HG02798 (cell line): Measurements from ENCODE around the gene MXRA8.
A peak's percentile ranks its signal among the peaks of the same experiment; 100 is the strongest.
"Not testable (repeated sequence)": the region's sequence is repeated elsewhere in the genome, so short reads cannot be mapped to it uniquely, and the experiment has no call there.

Source experiments
- ATAC-seq: cut with Tn5 transposase; IDR thresholded peaks from one replicate; pipeline ENCODE4 v1.9.1; 2021; ENCODE audit warnings: mild to moderate bottlenecking; ENCODE audit not compliant: unreplicated experiment, poor library complexity

Gene MXRA8

DNA sequence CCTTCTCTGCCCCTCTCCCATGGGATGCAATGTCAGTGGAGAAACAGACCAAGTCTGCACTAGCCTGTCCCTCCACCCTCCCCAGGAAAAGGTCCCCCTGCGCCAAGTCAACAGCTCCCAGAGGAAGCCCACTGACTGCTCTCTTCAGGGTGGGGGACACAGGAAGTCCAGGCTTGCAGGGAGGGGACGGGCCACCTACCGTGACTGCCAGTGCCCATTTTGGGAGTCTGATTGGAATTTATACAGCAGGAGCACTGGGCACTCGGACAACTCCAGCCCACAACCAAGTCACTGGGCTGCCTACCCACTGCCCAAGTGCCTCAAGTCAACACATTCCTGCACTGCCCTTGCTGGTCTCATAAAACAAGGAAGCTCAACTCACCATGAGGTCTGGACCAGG, 34.7 kb upstream of the MXRA8 start:
- ATAC-seq, result no peak

DNA sequence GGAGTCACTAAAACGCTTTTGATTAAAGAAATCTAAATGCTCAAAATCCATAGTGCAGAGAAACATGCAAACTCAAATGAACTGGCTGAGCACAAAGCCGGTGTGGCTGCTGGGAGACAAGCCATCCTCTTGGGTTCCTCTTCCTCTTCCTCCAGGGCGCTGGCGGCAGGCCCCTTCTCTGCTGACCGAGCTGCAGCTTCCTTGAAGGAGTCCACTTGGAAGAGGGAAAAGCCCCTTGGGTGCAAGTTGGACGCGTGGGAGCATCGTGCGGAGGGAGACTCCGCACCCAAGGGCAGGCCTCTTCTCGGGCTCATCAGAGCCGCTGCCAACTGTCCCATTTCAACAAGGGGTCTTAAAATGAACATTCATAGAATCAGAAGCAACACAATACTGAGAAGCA, 32.9 kb upstream of the MXRA8 start:
- no peak for ATAC-seq

DNA sequence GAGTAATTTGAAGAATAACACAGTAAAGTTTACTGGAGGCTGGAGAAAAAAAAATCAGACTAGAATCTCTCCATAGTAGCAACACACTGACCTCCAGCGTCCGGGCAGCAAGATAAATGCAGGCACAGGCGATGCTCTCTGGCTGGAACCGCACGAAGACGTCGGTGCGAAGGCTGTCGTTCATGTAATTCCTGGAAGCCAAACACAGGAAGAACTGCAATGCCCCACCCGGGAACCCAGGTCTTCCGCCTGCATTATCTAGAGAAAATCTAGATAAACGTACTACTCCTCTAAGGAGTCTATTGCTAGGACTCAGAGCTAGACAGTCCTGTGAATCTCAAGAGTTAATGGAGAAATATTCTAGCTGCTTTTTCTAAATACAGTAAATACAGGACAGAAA, 32.3 kb upstream of the MXRA8 start:
- ATAC-seq, result no peak

GRCh38 chr1:1388078-1388472, 29.7 kb upstream of the MXRA8 start:
- no peak for ATAC-seq

GRCh38 chr1:1387098-1388077, 29.0 kb upstream of the MXRA8 start:
- no peak for ATAC-seq

DNA sequence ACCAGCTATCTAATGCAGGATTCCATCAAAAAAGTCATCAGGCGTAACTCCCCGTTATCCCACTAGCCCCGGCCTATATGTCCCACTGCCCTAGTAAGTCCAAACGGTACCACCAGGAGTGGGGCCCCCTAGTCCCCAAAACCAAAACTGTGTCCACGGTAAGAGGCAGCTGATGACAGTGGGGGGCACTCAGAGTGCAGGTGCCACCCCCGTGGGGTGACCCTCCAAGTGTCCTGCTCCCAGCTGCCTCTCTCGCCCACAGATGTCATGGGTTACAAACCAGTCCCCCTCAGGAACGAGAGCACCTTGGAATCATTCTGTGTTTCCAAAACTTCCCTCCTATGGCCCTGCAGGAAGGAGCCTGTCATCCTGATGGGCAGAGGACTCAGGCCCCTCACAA, 27.6 kb upstream of the MXRA8 start:
- ATAC-seq, result no peak

- ATAC-seq, result not testable (repeated sequence)
Observed at GRCh38 chr1:1385339-1385738, 27.0 kb upstream of the MXRA8 start.

DNA sequence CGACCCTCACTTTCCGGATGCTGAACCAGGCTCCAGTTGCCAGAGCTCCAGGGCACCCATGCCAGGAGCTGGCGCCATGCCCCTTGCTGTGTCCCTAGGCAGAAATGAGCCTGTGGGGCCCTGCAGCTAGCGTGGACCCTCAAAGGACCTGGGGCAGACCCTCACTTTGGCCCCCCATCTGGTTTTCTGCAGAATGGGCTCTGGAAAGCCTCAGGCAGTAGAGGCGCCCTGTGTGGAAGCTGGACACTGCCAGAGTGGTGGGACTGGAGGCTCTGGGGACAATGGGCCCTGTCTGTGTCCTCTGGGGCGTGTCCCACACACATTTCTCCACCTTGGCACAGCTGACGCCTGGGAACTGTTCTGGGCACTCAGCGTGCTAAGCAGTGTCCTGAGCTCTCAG, 22.9 kb upstream of the MXRA8 start:
- no peak for ATAC-seq

DNA sequence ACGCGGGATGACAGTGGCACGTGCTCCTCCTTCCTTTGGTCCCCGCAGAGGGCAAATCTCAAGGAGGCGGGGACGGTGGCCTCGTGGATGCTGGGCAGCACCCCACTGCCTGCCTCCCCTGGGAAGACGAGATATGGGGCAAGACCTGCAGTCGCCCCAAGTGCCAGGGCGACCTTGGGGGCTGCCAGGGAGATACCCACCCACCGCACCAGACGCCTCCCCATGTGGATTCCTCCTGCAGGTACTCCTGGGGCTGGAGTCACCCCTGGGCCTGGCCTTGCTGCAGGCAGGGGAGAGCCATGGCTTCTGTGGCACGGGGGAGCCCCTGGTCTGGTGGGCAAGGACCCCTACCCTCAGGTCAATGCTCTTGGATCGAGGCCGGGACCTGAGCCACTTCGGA, 22.5 kb upstream of the MXRA8 start:
- ATAC-seq, result no peak

DNA sequence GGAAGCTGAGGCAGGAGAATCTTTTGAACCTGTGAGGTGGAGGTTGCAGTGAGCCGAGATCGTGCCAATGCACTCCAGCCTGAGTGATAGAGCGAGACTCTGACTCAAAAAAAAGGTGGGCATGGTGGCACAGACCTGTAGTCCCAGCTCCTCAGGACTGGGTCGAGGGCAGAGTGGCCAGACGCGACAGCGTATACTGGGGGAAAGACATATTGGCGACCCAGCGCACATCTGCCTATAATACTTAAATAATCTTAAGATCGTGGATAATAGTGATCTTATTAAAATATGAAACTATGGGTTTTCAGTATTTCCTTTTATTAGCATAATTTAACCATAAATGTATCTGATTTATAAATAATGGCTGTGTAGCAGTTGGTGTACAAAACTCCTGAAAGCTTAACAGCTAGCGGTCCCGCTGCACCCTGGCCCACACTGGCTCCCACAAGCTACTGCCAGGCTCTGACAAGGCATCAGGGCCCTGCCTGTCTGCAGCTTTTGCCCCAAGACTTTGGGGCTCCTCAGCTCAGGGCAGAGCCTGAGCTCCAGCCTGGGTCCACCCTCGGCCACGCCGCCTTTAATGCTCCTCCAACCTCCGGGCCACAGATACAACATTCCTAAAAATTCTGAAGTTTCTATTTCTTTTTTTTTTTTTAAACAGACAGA, 19.3 kb upstream of the MXRA8 start:
- no peak for ATAC-seq

- ATAC-seq, result no peak
Observed at GRCh38 chr1:1376551-1377226, 18.3 kb upstream of the MXRA8 start.

- ATAC-seq, result peak; percentile 88
Observed at GRCh38 chr1:1374929-1375662, 16.7 kb upstream of the MXRA8 start, which contains the start of gene AURKAIP1. Gene AURKAIP1, minus strand, starts transcription at chr1:1375207. Its CDS starts 451 bp downstream, at chr1:1374756.

GRCh38 chr1:1374589-1374928, 16.2 kb upstream of the MXRA8 start:
- ATAC-seq, result peak; percentile 4

DNA sequence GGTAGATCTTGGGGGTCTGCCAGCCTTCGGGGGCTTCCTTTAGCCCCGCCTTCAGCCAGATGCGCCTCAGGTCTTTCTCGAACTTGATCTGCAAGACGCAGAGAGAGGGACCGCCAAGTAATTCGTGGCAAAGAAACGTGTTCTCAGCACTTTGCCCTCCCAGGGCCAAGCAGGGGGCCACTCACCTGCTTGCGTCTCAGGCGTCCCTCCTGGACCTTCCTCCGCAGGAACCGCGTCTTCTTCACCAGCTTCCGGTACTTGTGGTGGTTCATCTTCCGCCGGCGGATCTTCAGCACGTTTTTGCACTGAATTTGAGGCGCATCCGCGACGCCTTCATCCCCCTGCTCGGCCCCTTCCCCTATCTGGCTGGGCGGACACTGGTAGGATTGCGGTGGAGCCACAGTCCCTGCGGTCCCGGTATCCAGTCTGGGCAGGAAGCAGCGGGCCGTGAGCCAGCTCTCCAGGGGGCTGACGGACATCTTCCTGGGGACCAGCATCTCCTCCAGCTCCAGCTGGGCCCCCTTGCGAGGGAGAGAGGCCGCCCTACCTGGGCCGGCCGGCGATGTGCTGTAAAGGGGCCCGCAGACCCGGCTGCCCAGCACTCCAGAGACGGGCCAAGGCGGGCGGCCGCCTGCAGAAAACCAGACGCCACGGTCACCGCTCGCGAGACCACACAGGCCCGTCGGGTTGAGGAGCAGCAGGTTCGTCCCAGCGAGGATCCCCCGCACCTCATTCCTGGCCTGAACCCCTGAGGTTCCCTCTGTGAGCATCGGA, 15.6 kb upstream of the MXRA8 start:
- no peak for ATAC-seq

DNA sequence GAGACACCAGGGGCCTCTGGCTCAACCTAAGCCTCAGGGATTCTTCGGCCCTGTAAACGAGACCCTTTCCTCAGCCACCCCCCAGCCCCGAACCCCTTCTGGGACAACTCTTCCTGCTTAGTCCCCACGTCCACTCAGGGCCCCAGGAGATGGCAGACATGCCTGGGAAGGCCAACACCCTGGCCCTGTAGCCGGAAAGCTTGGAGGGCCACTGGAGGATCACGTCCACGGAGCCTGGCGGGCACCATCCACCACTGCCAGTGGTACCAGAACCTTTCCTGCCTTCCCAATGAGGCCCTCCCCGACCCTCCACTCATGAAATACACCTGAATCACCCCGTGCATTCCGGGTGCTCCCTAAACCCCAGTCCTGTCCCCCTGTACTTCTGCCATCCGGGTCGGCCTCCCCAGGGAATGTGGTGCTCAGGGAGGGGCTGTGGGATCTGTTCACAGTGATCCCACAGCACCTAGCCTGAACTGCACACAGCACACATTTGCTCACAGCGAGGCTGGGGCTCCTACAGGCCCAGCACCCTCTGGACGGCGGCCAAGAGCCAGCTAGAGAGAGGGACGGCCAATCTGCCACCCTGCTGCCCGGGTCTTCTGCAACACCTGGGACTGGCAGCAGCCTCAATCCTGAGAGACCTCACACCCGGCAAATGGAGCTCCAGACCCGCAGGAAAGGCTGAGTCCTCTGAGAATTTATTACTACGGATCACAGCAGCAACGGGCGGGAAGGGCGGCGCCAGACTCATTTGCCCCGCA, 14.9 kb upstream of the MXRA8 start:
- no peak for ATAC-seq

DNA sequence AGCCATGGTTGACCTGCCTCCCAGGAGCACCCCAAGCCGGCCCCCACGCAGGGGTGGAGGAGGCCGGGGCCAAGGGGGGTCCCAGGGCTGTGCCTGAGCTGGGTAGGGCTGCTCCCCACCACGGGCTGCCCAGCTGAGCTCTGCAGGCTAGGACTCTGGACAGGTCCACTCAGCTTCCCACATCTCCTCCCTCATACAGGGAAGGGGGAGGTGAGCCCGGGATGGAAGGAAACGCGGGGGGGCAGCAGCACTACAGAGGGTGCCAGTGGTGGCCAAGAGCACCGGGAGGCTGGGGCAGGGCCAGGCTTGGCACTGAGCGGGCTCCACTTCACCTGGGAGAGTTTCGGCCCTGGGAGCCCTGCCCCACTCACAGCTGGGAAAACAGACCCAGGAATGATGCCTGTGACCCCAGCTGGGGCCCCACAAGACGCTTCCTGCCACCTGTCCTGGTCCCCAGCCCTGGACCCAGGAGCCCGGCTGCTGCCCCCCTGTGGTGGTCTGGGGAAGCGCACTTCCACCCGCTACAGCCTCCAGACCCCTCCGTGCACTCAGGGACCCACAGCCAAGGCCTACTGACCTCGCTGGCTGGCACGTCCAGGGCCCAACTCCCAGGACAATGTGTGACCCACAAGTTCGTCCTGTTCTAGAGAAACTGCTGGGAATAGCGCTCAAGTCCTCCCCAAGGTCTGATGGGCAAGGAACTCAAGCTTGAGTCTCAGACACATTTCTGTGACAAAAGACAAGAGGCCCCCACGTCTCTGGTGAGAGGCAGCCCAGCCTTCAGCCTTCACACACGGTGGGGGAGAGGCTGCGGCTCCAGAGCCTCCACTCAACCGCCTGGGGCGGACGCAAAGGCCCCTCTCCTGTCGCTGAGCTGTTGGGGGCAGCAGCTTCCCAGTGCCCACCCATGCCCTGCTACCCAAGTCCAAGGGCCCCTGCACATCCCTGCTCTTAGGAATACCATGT, 13.7 kb upstream of the MXRA8 start:
- ATAC-seq, result peak; percentile 18

DNA sequence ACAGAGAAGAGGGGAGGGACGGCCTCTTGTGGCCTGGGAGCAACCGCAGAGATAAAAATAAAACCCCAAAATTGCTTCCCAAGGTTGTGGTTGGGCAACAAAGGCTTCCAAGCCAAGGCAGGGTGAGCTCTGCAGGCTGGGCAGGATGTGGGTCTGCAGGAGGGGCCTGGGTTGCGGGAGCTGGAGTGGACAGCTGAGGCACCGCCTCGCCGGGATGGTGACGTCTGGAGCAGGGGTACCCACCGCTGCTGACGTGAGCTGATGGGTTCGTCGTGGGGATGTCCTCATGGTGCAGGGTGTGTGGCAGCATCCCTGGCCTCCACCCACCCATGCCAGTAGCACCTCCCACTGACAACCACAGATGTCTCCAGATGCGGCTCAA, 13.0 kb upstream of the MXRA8 start:
- ATAC-seq, result no peak

- ATAC-seq, result no peak
Observed at GRCh38 chr1:1370771-1371300, 12.5 kb upstream of the MXRA8 start.
